Glutamatergic neuron (in vitro differentiated cells): ENCODE measurements around the gene HPF1. TPM values are rescaled to one million over a fixed set of nuclear protein-coding genes. Genes with fewer than 3 reads are reported as not detected.
A peak's percentile ranks its signal among the peaks of the same experiment; 100 is the strongest.

Source experiments
- DNase-seq: peaks from one replicate; pipeline ENCODE4 v3.0.0; 2022
- H3K27ac Mint-ChIP-seq: one replicate; pipeline ENCODE4 v1.8.0; 2020; ENCODE audit warnings: mild to moderate bottlenecking, mixed read lengths, inconsistent platforms; ENCODE audit not compliant: unreplicated experiment
- H3K27me3 Mint-ChIP-seq: one replicate; pipeline ENCODE4 v1.8.0; 2020; ENCODE audit warnings: mild to moderate bottlenecking, moderate library complexity, mixed read lengths, inconsistent platforms; ENCODE audit not compliant: unreplicated experiment
- H3K36me3 Mint-ChIP-seq: one replicate; pipeline ENCODE4 v1.8.0; 2020; ENCODE audit warnings: mild to moderate bottlenecking, mixed read lengths, inconsistent platforms; ENCODE audit not compliant: unreplicated experiment
- H3K4me1 Mint-ChIP-seq: one replicate; pipeline ENCODE4 v1.8.0; 2020; ENCODE audit warnings: mild to moderate bottlenecking, low read depth, mixed read lengths, inconsistent platforms; ENCODE audit not compliant: unreplicated experiment
- H3K4me3 Mint-ChIP-seq: one replicate; pipeline ENCODE4 v1.8.0; 2020; ENCODE audit warnings: mild to moderate bottlenecking, mixed read lengths, inconsistent platforms; ENCODE audit not compliant: unreplicated experiment
- H3K9me3 Mint-ChIP-seq: one replicate; pipeline ENCODE4 v1.8.0; 2020; ENCODE audit warnings: mild to moderate bottlenecking, moderate library complexity, mixed read lengths, inconsistent platforms; ENCODE audit not compliant: unreplicated experiment
- CTCF ChIP-seq: fragments of 200-600 bp; sonication (generic); IDR thresholded peaks from one replicate; pipeline ENCODE4 v1.5.0; 2021; ENCODE audit not compliant: partially characterized antibody, unreplicated experiment
- total RNA-seq: library from RNA; stranded (reverse); fragmentation: NEBNext Ultra II Directional; extraction: Animal tissue kit (Norgen Biotek cat#: 25700); gene quantifications from one replicate; pipeline ENCODE4 v1.2.1, GENCODE V29; 2021; ENCODE audit not compliant: unreplicated experiment

Gene HPF1
- total RNA-seq, 1 donor from 2014 or later, result 25.0 TPM

- Mint-ChIP-seq H3K4me1 (no peaks in the 10 kb centered on the region), H3K27ac (no peak overlapping the region), H3K36me3 (no peaks in the 10 kb centered on the region), H3K27me3 (no peaks in the 10 kb centered on the region), H3K4me3 (no peak overlapping the region), H3K9me3 (peaks cover 1% of the 10 kb centered on the region)
- TF ChIP-seq CTCF, result no peak
- DNase-seq, result no peak
These were observed 41.5 kb upstream of the HPF1 start for GRCh38 chr4:169799260-169799659.

- Mint-ChIP-seq H3K36me3 (no peaks in the 10 kb centered on the region), H3K27me3 (no peaks in the 10 kb centered on the region), H3K27ac (no peak overlapping the region), H3K4me1 (peaks cover 4% of the 10 kb centered on the region), H3K9me3 (no peaks in the 10 kb centered on the region), H3K4me3 (no peak overlapping the region)
- DNase-seq, result no peak
- no peak for TF ChIP-seq CTCF
These were observed 37.8 kb upstream of the HPF1 start for GRCh38 chr4:169795585-169795984.

- peak; percentile 37 for TF ChIP-seq CTCF
- DNase-seq, result peak; percentile 89
- H3K9me3 Mint-ChIP-seq, result no peaks in the 10 kb centered on the region
- no peaks in the 10 kb centered on the region for H3K36me3 Mint-ChIP-seq
- H3K4me1 Mint-ChIP-seq, result peaks cover 4% of the 10 kb centered on the region
- H3K27me3 Mint-ChIP-seq, result no peaks in the 10 kb centered on the region
- H3K27ac Mint-ChIP-seq, result peak overlapping the region; percentile 12
- peak overlapping the region; percentile 51 for H3K4me3 Mint-ChIP-seq
These were observed 33.9 kb upstream of the HPF1 start for GRCh38 chr4:169791527-169792156.

- H3K4me3 Mint-ChIP-seq, result peak overlapping the region; percentile 32
These were observed 33.3 kb upstream of the HPF1 start for GRCh38 chr4:169791062-169791461.

More at GRCh38 chr4:169791062-169791461, 33.3 kb upstream of the HPF1 start:
- peaks cover 4% of the 10 kb centered on the region for H3K4me1 Mint-ChIP-seq
- H3K27me3 Mint-ChIP-seq, result no peaks in the 10 kb centered on the region
- DNase-seq, result no peak
- no peaks in the 10 kb centered on the region for H3K36me3 Mint-ChIP-seq
- no peaks in the 10 kb centered on the region for H3K9me3 Mint-ChIP-seq
- peak overlapping the region; percentile 12 for H3K27ac Mint-ChIP-seq
- no peak for TF ChIP-seq CTCF
